Tibial artery (tissue), 4 donors: Measurements from ENCODE around the gene ATF3.

Source experiments
- DNase-seq, 2 donors: peaks; one replicate each; pipeline ENCODE4 v3.0.0-alpha.2; 2019
- H3K27ac ChIP-seq, 2 donors: fragments of 200-600 bp; sonication (generic) in 1 of 2; 1 replicate in 1 of 2; 2 replicates in 1 of 2; pipeline ENCODE4 v1.5.1; 2018 to 2019; ENCODE audit warnings: mild to moderate bottlenecking in 1 of 2
- H3K27me3 ChIP-seq, 2 donors: fragments of 200-600 bp; sonication (generic) in 1 of 2; one replicate each; pipeline versions ENCODE4 v1.5.1 to v1.6.0; 2016 to 2019
- H3K36me3 ChIP-seq, 3 donors: fragments of 200-600 bp; sonication (generic) in 2 of 3; one replicate each; pipeline ENCODE4 v1.5.1; 2016 to 2019; ENCODE audit warnings: mild to moderate bottlenecking in 2 of 3
- H3K4me1 ChIP-seq, 4 donors: fragments of 200-600 bp; sonication (generic) in 2 of 4; 1 replicate in 3 of 4; 2 replicates in 1 of 4; pipeline ENCODE4 v1.5.1; 2016 to 2019
- H3K4me3 ChIP-seq, 2 donors: fragments of 200-600 bp; sonication (generic) in 1 of 2; 1 replicate in 1 of 2; 2 replicates in 1 of 2; pipeline ENCODE4 v1.5.1; 2018 to 2019; ENCODE audit warnings: mild to moderate bottlenecking in 2 of 2
- H3K9me3 ChIP-seq, 3 donors: fragments of 200-600 bp; sonication (generic) in 1 of 3; one replicate each; pipeline ENCODE4 v1.5.1; 2016 to 2019
- CTCF ChIP-seq, 2 experiments: fragments of 200-600 bp in 1 of 2; fragments of 450-650 bp in 1 of 2; IDR thresholded peaks; one replicate each; pipeline ENCODE4 v1.5.1; 2017 to 2019; ENCODE audit warnings: antibody characterized with exemption in 2 of 2, mild to moderate bottlenecking in 1 of 2, moderate library complexity in 1 of 2
- intact Hi-C: fragments of 100-400 bp; cut with DNase I; formaldehyde crosslinking; loops from one replicate; pipeline ENCODE4 v1.15.0; 2023; ENCODE audit warnings: low total_unique reads

Gene ATF3

DNA sequence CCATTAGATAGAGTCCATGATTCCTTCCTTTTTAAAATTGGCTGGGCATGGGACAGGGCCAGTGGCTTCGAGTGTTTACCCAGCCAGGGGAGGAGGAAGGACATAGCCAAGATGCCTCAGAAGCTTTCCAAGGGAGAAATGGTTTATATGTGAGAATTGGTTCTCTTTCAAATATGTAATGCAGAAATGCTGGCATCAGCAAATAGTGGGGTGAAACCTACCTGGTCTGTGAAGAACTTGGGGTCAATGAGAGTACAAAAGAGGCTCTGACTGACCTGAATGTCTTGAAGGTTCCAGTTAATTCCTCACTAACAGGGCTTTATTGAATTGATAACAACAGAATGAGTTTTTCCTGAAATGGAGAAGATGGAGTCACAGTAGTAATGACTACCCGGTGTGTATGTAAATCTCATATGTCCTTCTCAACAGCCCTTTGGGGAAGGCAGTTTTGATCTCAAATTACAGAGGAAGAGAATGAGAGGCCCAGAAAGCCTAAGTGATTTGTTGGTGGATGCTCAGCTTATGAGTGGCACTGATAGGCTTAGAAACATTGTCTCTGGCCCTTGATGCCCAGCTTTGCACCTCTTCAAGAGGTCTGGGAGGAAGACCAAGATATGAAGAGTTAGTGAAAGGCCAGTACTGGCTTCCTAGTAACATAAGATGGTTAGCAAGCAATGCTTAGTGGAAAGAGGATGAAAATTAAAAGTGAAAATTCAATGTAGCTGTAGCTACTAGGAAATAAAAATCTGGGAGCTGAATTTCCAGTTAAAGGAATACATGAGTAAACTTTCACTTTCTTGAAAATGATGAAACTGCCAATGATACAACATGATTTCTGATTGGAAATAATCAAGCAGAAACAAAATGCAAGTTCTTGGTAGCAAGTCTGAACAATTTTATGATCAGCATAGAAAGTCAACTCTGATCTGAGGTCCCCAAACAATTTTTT, 2.7 kb downstream of the ATF3 start:
- intact Hi-C loops, result loop anchor here (10.0 kb wide), 1 partner anchor 136 kb away; no protein-coding TSS in a partner anchor
- TF ChIP-seq CTCF (IDR thresholded peaks at IDR 0.05), result no peak
- H3K4me1 ChIP-seq, result peaks cover 0 to 63% (median 33%) of the 10 kb centered on the region in 4 donors
- peak overlapping the region in 1 of 2 donors; percentile 84 for H3K4me3 ChIP-seq
- H3K27ac ChIP-seq, result no peak overlapping the region
- H3K27me3 ChIP-seq, result no peaks in the 10 kb centered on the region
- H3K9me3 ChIP-seq, result no peaks in the 10 kb centered on the region
- no peak for DNase-seq
- peaks cover 0 to 15% (median 9%) of the 10 kb centered on the region in 3 donors for H3K36me3 ChIP-seq

DNA sequence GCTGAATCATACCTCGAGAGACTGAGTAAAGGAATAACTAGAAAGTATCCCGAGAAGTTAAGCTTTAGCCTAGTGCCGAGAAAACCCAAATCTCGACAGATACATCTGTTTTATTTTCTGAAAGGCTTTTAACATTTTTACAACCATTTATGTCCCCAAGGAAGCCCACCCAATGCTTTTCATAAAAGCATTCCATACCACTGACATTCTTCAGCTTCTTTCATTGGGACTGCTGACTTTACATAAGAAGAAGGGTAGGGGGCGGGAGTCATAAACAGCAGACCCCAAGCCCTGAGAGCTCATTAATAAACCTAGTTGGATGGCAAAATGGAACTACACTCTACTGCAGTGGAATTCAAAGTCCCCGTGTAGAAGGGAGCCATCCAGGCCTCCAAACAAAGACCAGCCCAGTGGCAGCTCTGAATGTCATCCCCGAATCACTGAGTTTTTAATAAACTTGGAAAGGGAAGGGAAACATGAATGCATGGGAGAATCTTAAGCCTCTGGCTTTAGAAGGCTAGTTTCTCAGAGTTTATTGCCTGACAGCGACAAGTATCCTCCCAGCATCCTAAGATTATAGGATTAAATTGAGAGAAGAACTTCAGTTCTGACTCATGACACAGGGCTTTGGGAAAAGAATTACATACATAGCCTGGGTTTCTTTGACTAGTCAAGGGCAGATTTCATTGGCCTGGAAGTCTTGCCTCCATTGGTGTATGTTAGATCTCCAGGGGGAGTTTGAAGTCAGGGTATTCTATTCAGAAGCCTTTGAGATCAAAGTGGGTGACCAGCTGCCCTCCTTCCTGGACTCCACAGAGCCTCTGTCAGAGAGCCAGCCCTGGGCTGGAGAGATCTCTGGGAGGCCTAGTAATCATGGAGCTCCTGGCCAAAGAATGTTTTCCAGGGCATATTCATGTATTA, 3.7 kb downstream of the ATF3 start:
- Histone ChIP-seq H3K9me3 (no peaks in the 10 kb centered on the region), H3K36me3 (peaks cover 3 to 25% (median 19%) of the 10 kb centered on the region in 3 donors), H3K4me1 (peaks cover 0 to 52% (median 23%) of the 10 kb centered on the region in 4 donors), H3K27ac (no peak overlapping the region), H3K27me3 (no peaks in the 10 kb centered on the region), H3K4me3 (no peak overlapping the region)
- no peak for TF ChIP-seq CTCF (IDR thresholded peaks at IDR 0.05)
- intact Hi-C loops, result loop anchor here (10.0 kb wide), 1 partner anchor 138 kb away; no protein-coding TSS in a partner anchor
- no peak for DNase-seq

DNA sequence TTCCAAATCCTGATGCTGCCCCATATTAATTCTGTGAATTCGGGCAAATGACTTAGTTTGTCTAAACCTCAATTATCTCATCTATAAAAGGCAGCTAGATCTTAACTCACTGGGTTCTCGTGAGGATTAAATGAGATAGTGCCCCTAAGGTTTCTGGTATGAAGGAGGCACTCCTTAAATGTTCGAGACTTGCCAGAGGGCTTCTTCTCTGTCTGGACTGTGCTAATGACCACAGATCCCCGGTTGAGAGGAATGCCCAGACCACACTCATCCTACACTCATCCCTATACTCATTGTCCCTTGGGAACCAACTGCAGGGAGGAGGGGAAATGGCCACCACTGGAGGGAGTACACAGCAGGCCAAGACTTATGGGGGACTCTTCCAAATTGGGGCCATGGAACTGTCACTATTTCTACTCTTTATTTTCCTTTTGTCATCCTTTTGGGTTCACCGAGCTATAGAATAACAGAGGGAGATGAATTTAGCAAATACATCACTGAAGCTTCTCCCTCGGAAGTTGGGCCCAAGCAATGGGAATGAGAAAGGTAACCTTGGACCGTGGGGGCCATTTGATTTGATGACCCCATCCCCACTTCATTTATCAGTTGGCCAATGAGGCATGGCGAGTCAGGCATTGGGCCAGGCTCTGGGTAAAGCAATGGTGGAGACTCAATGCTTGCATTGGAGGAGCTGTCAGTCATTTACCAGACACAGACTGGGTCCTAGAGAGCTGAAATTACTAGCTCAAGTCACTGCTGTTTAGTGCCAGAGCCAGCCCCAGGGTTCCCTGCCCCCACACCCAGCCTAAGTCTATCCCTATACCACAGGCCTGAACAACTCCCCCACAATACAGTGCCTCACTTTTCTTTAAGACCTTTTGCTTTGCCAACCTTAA, 5.1 kb downstream of the ATF3 start:
- Histone ChIP-seq H3K4me1 (peaks cover 0 to 46% (median 20%) of the 10 kb centered on the region in 4 donors), H3K36me3 (peaks cover 12 to 39% (median 32%) of the 10 kb centered on the region in 3 donors), H3K27ac (no peak overlapping the region), H3K9me3 (no peaks in the 10 kb centered on the region), H3K4me3 (no peak overlapping the region), H3K27me3 (no peaks in the 10 kb centered on the region)
- DNase-seq, result no peak
- intact Hi-C loops, result loop anchor here (10.0 kb wide), 1 partner anchor 139 kb away; no protein-coding TSS in a partner anchor
- no peak for TF ChIP-seq CTCF (IDR thresholded peaks at IDR 0.05)

GRCh38 chr1:212614453-212615200, 6.1 kb downstream of the ATF3 start:
- Histone ChIP-seq H3K36me3 (peaks cover 22 to 49% (median 41%) of the 10 kb centered on the region in 3 donors), H3K4me3 (no peak overlapping the region), H3K27ac (no peak overlapping the region), H3K27me3 (no peaks in the 10 kb centered on the region), H3K4me1 (peaks cover 0 to 45% (median 19%) of the 10 kb centered on the region in 4 donors), H3K9me3 (no peaks in the 10 kb centered on the region)
- no peak for TF ChIP-seq CTCF (IDR thresholded peaks at IDR 0.05)
- intact Hi-C loops, result loop anchor here (10.0 kb wide), 1 partner anchor 140 kb away; no protein-coding TSS in a partner anchor
- DNase-seq, result no peak
